Lung (tissue), 12 donors: Measurements from ENCODE around the gene OLFML2A. TPM values are rescaled to one million over a fixed set of nuclear protein-coding genes. Genes with fewer than 3 reads are reported as not detected.

ENCODE experiments used
- ATAC-seq: fragments of 200-7000 bp; cut with Tn5 transposase; one replicate; pipeline ENCODE4 v1.9.1; 2020; ENCODE audit warnings: moderate number of reproducible peaks; ENCODE audit not compliant: insufficient read depth, low FRiP score
- DNase-seq, 3 donors: peaks; one replicate each; pipeline ENCODE4 v3.0.0-alpha.2; 2013 to 2017
- H3K27ac ChIP-seq, 2 donors: one replicate each; pipeline ENCODE4 v1.5.1; 2013; ENCODE audit warnings: mild to moderate bottlenecking in 2 of 2, moderate library complexity in 2 of 2, control low read depth in 1 of 2, inconsistent platforms in 1 of 2, low read depth in 1 of 2, low read length in 1 of 2
- H3K27me3 ChIP-seq, 3 donors: one replicate each; pipeline ENCODE4 v1.5.1; 2013; ENCODE audit warnings: low read length in 2 of 3; ENCODE audit not compliant: control insufficient read depth in 3 of 3, insufficient read depth in 3 of 3
- H3K36me3 ChIP-seq, 4 donors: one replicate each; pipeline ENCODE4 v1.5.1; 2013; ENCODE audit warnings: low read length in 4 of 4, mild to moderate bottlenecking in 1 of 4, moderate library complexity in 1 of 4; ENCODE audit not compliant: control insufficient read depth in 4 of 4, insufficient read depth in 4 of 4
- H3K4me1 ChIP-seq, 5 donors: one replicate each; pipeline ENCODE4 v1.5.1; 2013; ENCODE audit warnings: low read length in 5 of 5, mild to moderate bottlenecking in 2 of 5, moderate library complexity in 1 of 5; ENCODE audit not compliant: control insufficient read depth in 5 of 5, insufficient read depth in 5 of 5
- H3K4me3 ChIP-seq: one replicate; pipeline ENCODE4 v1.5.1; 2013; ENCODE audit warnings: mild to moderate bottlenecking, control low read depth, moderate library complexity
- H3K9ac ChIP-seq, 2 donors: one replicate each; pipeline ENCODE4 v1.5.1; 2013; ENCODE audit warnings: low read length in 2 of 2, control low read depth in 1 of 2; ENCODE audit not compliant: insufficient read depth in 1 of 2
- H3K9me3 ChIP-seq, 4 donors: one replicate each; pipeline ENCODE4 v1.5.1; 2013; ENCODE audit warnings: low read length in 3 of 4, mild to moderate bottlenecking in 1 of 4, moderate library complexity in 1 of 4; ENCODE audit not compliant: control insufficient read depth in 4 of 4, insufficient read depth in 3 of 4
- CTCF ChIP-seq: IDR thresholded peaks from 2 replicates; pipeline ENCODE4 v1.5.1; 2012; ENCODE audit warnings: mild to moderate bottlenecking; ENCODE audit errors: control extremely low read depth, extremely low read depth
- WGBS, 2 donors: extraction: QIAGEN DNeasy Blood & Tissue Kit; methylation state at CpG; one replicate each; pipeline ENCODE4 v1.1.7; 2013; 5-methylcytosine and 5-hydroxymethylcytosine counted together
- polyA plus RNA-seq, 2 donors: library from polyadenylated mRNA; stranded (reverse); fragments of 200-250 nt; gene quantifications; one replicate each; pipeline ENCODE4 v1.2.1, GENCODE V29; 2013
- total RNA-seq, 2 donors: library from RNA; depleted of rRNA in 1 of 2; stranded (reverse); fragments of >200 nt in 1 of 2; gene quantifications; one replicate each; pipeline ENCODE4 v1.2.1, GENCODE V29; 2014 to 2021
- donor health status: control.
- donor health status: control.
- donor health status: Bipolar disorder and iron deficiency.
- donor health status: healthy.
- donor health status: DM: yes; HTN: yes; CAD: no.

OLFML2A gene
- total and polyA plus RNA-seq, 4 donors = 2.0 to 56.7 (median 7.5) TPM

- Histone ChIP-seq H3K27me3 (no peaks in the 10 kb centered on the region), H3K4me1 (peaks cover 0 to 12% (median 7%) of the 10 kb centered on the region in 5 donors), H3K9me3 (no peaks in the 10 kb centered on the region), H3K36me3 (peaks cover 0 to 8% (median 4%) of the 10 kb centered on the region in 4 donors), H3K27ac (no peak overlapping the region), H3K4me3 (no peak overlapping the region), H3K9ac (no peak overlapping the region)
- no peak for DNase-seq
- 94 to 95% methylated on average over 7 of the region's 7 CpGs for WGBS, 2 donors
- no peak for TF ChIP-seq CTCF
- ATAC-seq = no peak
Observed at GRCh38 chr9:124813041-124813440, 36.1 kb downstream of the OLFML2A start.

- TF ChIP-seq CTCF = no peak
- Histone ChIP-seq H3K9ac (no peak overlapping the region), H3K36me3 (peaks cover 0 to 6% (median 3%) of the 10 kb centered on the region in 4 donors), H3K27me3 (no peaks in the 10 kb centered on the region), H3K9me3 (peaks cover 0 to 1% (median 0%) of the 10 kb centered on the region in 4 donors), H3K4me1 (peaks cover 0 to 12% (median 7%) of the 10 kb centered on the region in 5 donors), H3K27ac (no peak overlapping the region), H3K4me3 (no peak overlapping the region)
- WGBS, 2 donors = 90% methylated on average over 11 of the region's 11 CpGs
- ATAC-seq = no peak
- no peak for DNase-seq
Observed at GRCh38 chr9:124813501-124814163, 36.7 kb downstream of the OLFML2A start.

- no peak for ATAC-seq
- Histone ChIP-seq H3K36me3 (peaks cover 0 to 6% (median 3%) of the 10 kb centered on the region in 4 donors), H3K9ac (no peak overlapping the region), H3K9me3 (peaks cover 0 to 2% (median 0%) of the 10 kb centered on the region in 4 donors), H3K4me1 (peaks cover 0 to 12% (median 7%) of the 10 kb centered on the region in 5 donors), H3K27me3 (no peaks in the 10 kb centered on the region), H3K27ac (no peak overlapping the region), H3K4me3 (no peak overlapping the region)
- TF ChIP-seq CTCF = no peak
- WGBS, 2 donors = 82 to 83% methylated on average over 5 of the region's 5 CpGs
- no peak for DNase-seq
Observed at GRCh38 chr9:124814164-124814535, 37.2 kb downstream of the OLFML2A start.

GRCh38 chr9:124815601-124816000 is 38.7 kb downstream of the OLFML2A start:
- peaks cover 0 to 2% (median 0%) of the 10 kb centered on the region in 4 donors for H3K9me3 ChIP-seq
- WGBS, 2 donors = 91 to 95% methylated on average over 5 of the region's 5 CpGs

More at GRCh38 chr9:124815601-124816000, 38.7 kb downstream of the OLFML2A start:
- TF ChIP-seq CTCF = no peak
- no peak for ATAC-seq
- Histone ChIP-seq H3K36me3 (peaks cover 0 to 2% (median under 1%) of the 10 kb centered on the region in 4 donors), H3K27me3 (no peaks in the 10 kb centered on the region), H3K4me1 (peaks cover 0 to 12% (median 7%) of the 10 kb centered on the region in 5 donors), H3K27ac (no peak overlapping the region), H3K9ac (no peak overlapping the region), H3K4me3 (no peak overlapping the region)
- no peak for DNase-seq
